ENCODE results near the gene IFNA8. TPM values are rescaled to one million over a fixed set of nuclear protein-coding genes. Genes with fewer than 3 reads are reported as not detected.
"Not testable (repeated sequence)": the region's sequence is repeated elsewhere in the genome, so short reads cannot be mapped to it uniquely, and the experiment has no call there.

The IFNA8 gene
- total RNA-seq (not detected), polyA plus RNA-seq (not detected)
- long read RNA-seq, donor 1 = 0 reads
- long read RNA-seq, donor 2 = 0 reads
- long read RNA-seq, donor 3 = 0 reads
- long read RNA-seq, donor 4 = 0 reads

GRCh38 chr9:21408817-21409216 lies at the start of gene IFNA8:
Gene IFNA8, plus strand, starts transcription at chr9:21409117. Its CDS starts 60 bp downstream, at chr9:21409177.
- no peak for DNase-seq
- no peaks in the 10 kb centered on the region for H3K27me3 ChIP-seq (ENCODE audit: control insufficient read depth, insufficient read depth)
- 82% methylated on average over 1 of the region's 1 CpG for WGBS
- ATAC-seq = no peak
- H3K27ac ChIP-seq (ENCODE audit: low read length) = no peak within 1 kb of the TSS
- no peak within 1 kb of the TSS for H3K4me3 ChIP-seq (ENCODE audit: low read length)
- H3K9me3 ChIP-seq (ENCODE audit: control insufficient read depth, low read length) = no peaks in the 10 kb centered on the region
- H3K4me1 ChIP-seq (ENCODE audit: control insufficient read depth, insufficient read depth, low read length) = no peaks in the 10 kb centered on the region
- intact Hi-C loops (cut with DNase I) = loop anchor here in 1 of 4 donors (5.0 kb wide), 1 partner anchor 378 kb away; no protein-coding TSS in a partner anchor

- intact Hi-C loops (cut with DNase I) = no loop called here
- H3K27ac ChIP-seq (ENCODE audit: low read length) = no peak overlapping the region
- 87% methylated on average over 8 of the region's 8 CpGs for WGBS
Measured at GRCh38 chr9:21362287-21362686, 46.6 kb upstream of the IFNA8 start.

GRCh38 chr9:21367169-21367568 lies 41.7 kb upstream of the IFNA8 start:
- H3K4me3 ChIP-seq (ENCODE audit: low read length); DNase-seq; intact Hi-C loops (cut with DNase I); ATAC-seq; H3K27me3 ChIP-seq (ENCODE audit: control insufficient read depth, insufficient read depth); H3K9me3 ChIP-seq (ENCODE audit: control insufficient read depth, low read length); H3K27ac ChIP-seq (ENCODE audit: low read length); H3K4me1 ChIP-seq (ENCODE audit: control insufficient read depth, insufficient read depth, low read length): not testable (repeated sequence)
- 96% methylated on average over 1 of the region's 2 CpGs for WGBS

More at GRCh38 chr9:21362287-21362686, 46.6 kb upstream of the IFNA8 start:
- Histone ChIP-seq H3K4me3 (ENCODE audit: low read length) (no peak overlapping the region), H3K27me3 (ENCODE audit: control insufficient read depth, insufficient read depth) (no peaks in the 10 kb centered on the region), H3K9me3 (ENCODE audit: control insufficient read depth, low read length) (no peaks in the 10 kb centered on the region), H3K4me1 (ENCODE audit: control insufficient read depth, insufficient read depth, low read length) (no peaks in the 10 kb centered on the region)
- DNase-seq (no peak), ATAC-seq (no peak)

GRCh38 chr9:21367957-21368356 lies 41.0 kb upstream of the IFNA8 start, which contains the start of gene IFNA13:
Gene IFNA13, minus strand, starts transcription at chr9:21368057. Its CDS starts 47 bp downstream, at chr9:21368010.
- ATAC-seq (no peak), DNase-seq (no peak)
- H3K27ac ChIP-seq (ENCODE audit: low read length) = no peak within 1 kb of the TSS
- WGBS = 84% methylated on average over 3 of the region's 3 CpGs
- H3K4me3 ChIP-seq (ENCODE audit: low read length) = no peak within 1 kb of the TSS
- intact Hi-C loops (cut with DNase I) = no loop called here
- no peaks in the 10 kb centered on the region for H3K9me3 ChIP-seq (ENCODE audit: control insufficient read depth, low read length)
- H3K4me1 ChIP-seq (ENCODE audit: control insufficient read depth, insufficient read depth, low read length) = no peaks in the 10 kb centered on the region
- no peaks in the 10 kb centered on the region for H3K27me3 ChIP-seq (ENCODE audit: control insufficient read depth, insufficient read depth)

GRCh38 chr9:21371467-21371866 lies 37.5 kb upstream of the IFNA8 start:
- H3K27ac ChIP-seq (ENCODE audit: low read length); H3K9me3 ChIP-seq (ENCODE audit: control insufficient read depth, low read length); H3K4me1 ChIP-seq (ENCODE audit: control insufficient read depth, insufficient read depth, low read length); ATAC-seq; DNase-seq; H3K4me3 ChIP-seq (ENCODE audit: low read length); H3K27me3 ChIP-seq (ENCODE audit: control insufficient read depth, insufficient read depth); intact Hi-C loops (cut with DNase I): not testable (repeated sequence)
- 55% methylated on average over 4 of the region's 4 CpGs for WGBS

- no peak for ATAC-seq
- no peaks in the 10 kb centered on the region for H3K27me3 ChIP-seq (ENCODE audit: control insufficient read depth, insufficient read depth)
- intact Hi-C loops (cut with DNase I) = no loop called here
Measured at GRCh38 chr9:21381448-21382339, 27.2 kb upstream of the IFNA8 start.

GRCh38 chr9:21383627-21384026 lies 25.3 kb upstream of the IFNA8 start:
- 52% methylated on average over 4 of the region's 4 CpGs for WGBS
- H3K27ac ChIP-seq (ENCODE audit: low read length) = no peak overlapping the region
- no peak overlapping the region for H3K4me3 ChIP-seq (ENCODE audit: low read length)
- H3K4me1 ChIP-seq (ENCODE audit: control insufficient read depth, insufficient read depth, low read length) = no peaks in the 10 kb centered on the region
- DNase-seq = no peak
- no peaks in the 10 kb centered on the region for H3K27me3 ChIP-seq (ENCODE audit: control insufficient read depth, insufficient read depth)
- intact Hi-C loops (cut with DNase I) = no loop called here
- H3K9me3 ChIP-seq (ENCODE audit: control insufficient read depth, low read length) = no peaks in the 10 kb centered on the region
- ATAC-seq = no peak

More at GRCh38 chr9:21381448-21382339, 27.2 kb upstream of the IFNA8 start:
- H3K4me1 ChIP-seq (ENCODE audit: control insufficient read depth, insufficient read depth, low read length) = no peaks in the 10 kb centered on the region
- no peak overlapping the region for H3K27ac ChIP-seq (ENCODE audit: low read length)
- no peak overlapping the region for H3K4me3 ChIP-seq (ENCODE audit: low read length)
- 37% methylated on average over 5 of the region's 5 CpGs for WGBS
- no peak for DNase-seq
- no peaks in the 10 kb centered on the region for H3K9me3 ChIP-seq (ENCODE audit: control insufficient read depth, low read length)

- ATAC-seq (no peak), DNase-seq (no peak)
- Histone ChIP-seq H3K4me1 (ENCODE audit: control insufficient read depth, insufficient read depth, low read length) (no peaks in the 10 kb centered on the region), H3K27ac (ENCODE audit: low read length) (no peak within 1 kb of the TSS), H3K27me3 (ENCODE audit: control insufficient read depth, insufficient read depth) (no peaks in the 10 kb centered on the region), H3K4me3 (ENCODE audit: low read length) (no peak within 1 kb of the TSS), H3K9me3 (ENCODE audit: control insufficient read depth, low read length) (no peaks in the 10 kb centered on the region)
- 52% methylated on average over 1 of the region's 1 CpG for WGBS
- intact Hi-C loops (cut with DNase I) = no loop called here
Measured at GRCh38 chr9:21385131-21385670, 23.7 kb upstream of the IFNA8 start, which contains the start of gene IFNA2. Gene IFNA2, minus strand, starts transcription at chr9:21385398. Its CDS starts 69 bp downstream, at chr9:21385329.

GRCh38 chr9:21392270-21392669 lies 16.6 kb upstream of the IFNA8 start:
- H3K9me3 ChIP-seq (ENCODE audit: control insufficient read depth, low read length) = no peaks in the 10 kb centered on the region
- 78% methylated on average over 6 of the region's 6 CpGs for WGBS
- intact Hi-C loops (cut with DNase I) = loop anchor here in 1 of 4 donors (10.0 kb wide), 1 partner anchor 67 kb away; no protein-coding TSS in a partner anchor
- H3K27me3 ChIP-seq (ENCODE audit: control insufficient read depth, insufficient read depth) = no peaks in the 10 kb centered on the region
- DNase-seq (no peak), ATAC-seq (no peak)
- no peak overlapping the region for H3K27ac ChIP-seq (ENCODE audit: low read length)
- no peaks in the 10 kb centered on the region for H3K4me1 ChIP-seq (ENCODE audit: control insufficient read depth, insufficient read depth, low read length)
- H3K4me3 ChIP-seq (ENCODE audit: low read length) = no peak overlapping the region

- H3K27me3 ChIP-seq (ENCODE audit: control insufficient read depth, insufficient read depth) = peaks cover 3% of the 10 kb centered on the region
- H3K9me3 ChIP-seq (ENCODE audit: control insufficient read depth, low read length) = no peaks in the 10 kb centered on the region
- peak overlapping the region; percentile 63 for H3K4me3 ChIP-seq (ENCODE audit: low read length)
- no peaks in the 10 kb centered on the region for H3K4me1 ChIP-seq (ENCODE audit: control insufficient read depth, insufficient read depth, low read length)
- 7% methylated on average over 40 of the region's 40 CpGs for WGBS
- H3K27ac ChIP-seq (ENCODE audit: low read length) = no peak overlapping the region
- intact Hi-C loops (cut with DNase I) = loop anchor here in 2 of 4 donors (5.0 to 10.0 kb wide), 2 partner anchors 71 to 74 kb away; no protein-coding TSS in a partner anchor
- ATAC-seq (peak; percentile 74 to 83), DNase-seq (peak; percentile 53 to 83 (median 69))
Measured at GRCh38 chr9:21395778-21396717, 12.9 kb upstream of the IFNA8 start.
